HG03095 (cell line): ENCODE measurements around the gene RCAN3.
"Not testable (repeated sequence)": the region's sequence is repeated elsewhere in the genome, so short reads cannot be mapped to it uniquely, and the experiment has no call there.

Experiments used
- ATAC-seq: cut with Tn5 transposase; IDR thresholded peaks from one replicate; pipeline ENCODE4 v1.9.1; 2021; ENCODE audit warnings: moderate library complexity; ENCODE audit not compliant: unreplicated experiment

Gene RCAN3

GRCh38 chr1:24548070-24548469 is 45.4 kb downstream of the RCAN3 start:
- ATAC-seq: no peak

GRCh38 chr1:24549210-24549609 is 46.6 kb downstream of the RCAN3 start:
- not testable (repeated sequence) for ATAC-seq

GRCh38 chr1:24551290-24551959 is 48.8 kb downstream of the RCAN3 start:
- no peak for ATAC-seq

GRCh38 chr1:24551960-24552571 is 49.4 kb downstream of the RCAN3 start:
- ATAC-seq: no peak

GRCh38 chr1:24553931-24554330 is 51.3 kb downstream of the RCAN3 start:
- no peak for ATAC-seq

GRCh38 chr1:24554714-24555113 is 52.1 kb downstream of the RCAN3 start:
- no peak for ATAC-seq

- ATAC-seq: no peak
These were observed 53.2 kb downstream of the RCAN3 start, which contains the start of gene NCMAP for GRCh38 chr1:24555591-24556413. TSS of gene NCMAP (plus strand) at chr1:24556087. CDS start at chr1:24595431, 39,344 bp downstream.

- no peak for ATAC-seq
These were observed 53.8 kb downstream of the RCAN3 start for GRCh38 chr1:24556414-24556795.

GRCh38 chr1:24557220-24557619 is 54.6 kb downstream of the RCAN3 start:
- ATAC-seq: no peak

GRCh38 chr1:24557711-24558131 is 55.1 kb downstream of the RCAN3 start:
- no peak for ATAC-seq

GRCh38 chr1:24558455-24558854 is 55.8 kb downstream of the RCAN3 start:
- no peak for ATAC-seq

- ATAC-seq: no peak
These were observed 56.5 kb downstream of the RCAN3 start for GRCh38 chr1:24558902-24559791.

- no peak for ATAC-seq
These were observed 57.7 kb downstream of the RCAN3 start for GRCh38 chr1:24560361-24560760.

GRCh38 chr1:24562625-24563024 is 60.0 kb downstream of the RCAN3 start:
- no peak for ATAC-seq

- ATAC-seq: no peak
These were observed 62.1 kb downstream of the RCAN3 start for GRCh38 chr1:24564695-24565094.

- ATAC-seq: no peak
These were observed 63.7 kb downstream of the RCAN3 start for GRCh38 chr1:24566236-24566867.

- ATAC-seq: no peak
These were observed 65.3 kb downstream of the RCAN3 start for GRCh38 chr1:24567792-24568388.

GRCh38 chr1:24568475-24568874 is 65.8 kb downstream of the RCAN3 start:
- no peak for ATAC-seq

GRCh38 chr1:24570265-24571125 is 67.9 kb downstream of the RCAN3 start:
- no peak for ATAC-seq
